ENCODE results near the gene GLRX3. TPM values are rescaled to one million over a fixed set of nuclear protein-coding genes. Genes with fewer than 3 reads are reported as not detected.
A peak's percentile ranks its signal among the peaks of the same experiment; 100 is the strongest.

GLRX3 gene
- polyA plus RNA-seq, 6 donors from 2014 or later, result 67.7 to 100 (median 72.2) TPM

- H3K9me3 Mint-ChIP-seq, result no peaks in the 10 kb centered on the region
- H3K27me3 Mint-ChIP-seq, result no peaks in the 10 kb centered on the region
- ATAC-seq (ENCODE audit: low read depth in 2 of 2) (no peak), DNase-seq (no peak)
- peaks cover 8 to 28% of the 10 kb centered on the region in 2 donors for H3K36me3 Mint-ChIP-seq
- peak overlapping the region in 3 of 6 donors; percentile 2 to 63 (median 15) for H3K27ac Mint-ChIP-seq
- H3K4me1 Mint-ChIP-seq, result peaks cover 0 to 5% (median 0%) of the 10 kb centered on the region in 3 donors
- H3K4me3 Mint-ChIP-seq, result no peak overlapping the region
These were observed 44.2 kb downstream of the GLRX3 start for GRCh38 chr10:130180416-130180815.

GRCh38 chr10:130181858-130182257 is 45.7 kb downstream of the GLRX3 start:
- H3K9me3 Mint-ChIP-seq, result no peaks in the 10 kb centered on the region
- H3K27ac Mint-ChIP-seq, result no peak overlapping the region
- DNase-seq (no peak), ATAC-seq (ENCODE audit: low read depth in 2 of 2) (no peak)
- peaks cover 8 to 26% of the 10 kb centered on the region in 2 donors for H3K36me3 Mint-ChIP-seq
- H3K27me3 Mint-ChIP-seq, result no peaks in the 10 kb centered on the region
- H3K4me3 Mint-ChIP-seq, result no peak overlapping the region
- H3K4me1 Mint-ChIP-seq, result peaks cover 0 to 5% (median 0%) of the 10 kb centered on the region in 3 donors

- H3K4me1 Mint-ChIP-seq, result peaks cover 0 to 5% (median 3%) of the 10 kb centered on the region in 3 donors
- H3K9me3 Mint-ChIP-seq, result no peaks in the 10 kb centered on the region
- no peak for DNase-seq
- ATAC-seq (ENCODE audit: low read depth in 2 of 2), result no peak
- no peak overlapping the region for H3K27ac Mint-ChIP-seq
- H3K4me3 Mint-ChIP-seq, result no peak overlapping the region
- H3K36me3 Mint-ChIP-seq, result peaks cover 1 to 18% of the 10 kb centered on the region in 2 donors
- no peaks in the 10 kb centered on the region for H3K27me3 Mint-ChIP-seq
These were observed 49.4 kb downstream of the GLRX3 start for GRCh38 chr10:130185591-130185990.

- Mint-ChIP-seq H3K4me3 (peak overlapping the region in 4 of 8 donors; percentile 39 to 87 (median 46)), H3K9me3 (no peaks in the 10 kb centered on the region), H3K27me3 (peaks cover 0 to 22% (median 11%) of the 10 kb centered on the region in 3 donors), H3K27ac (peak overlapping the region in 1 of 6 donors; percentile 73), H3K36me3 (peaks cover 0 to 17% of the 10 kb centered on the region in 2 donors), H3K4me1 (peaks cover 6 to 16% (median 10%) of the 10 kb centered on the region in 3 donors)
- ATAC-seq (ENCODE audit: low read depth in 2 of 2) (no peak), DNase-seq (no peak)
These were observed 52.3 kb downstream of the GLRX3 start for GRCh38 chr10:130188195-130189175.

GRCh38 chr10:130189608-130190054 is 53.4 kb downstream of the GLRX3 start:
- ATAC-seq (ENCODE audit: low read depth in 2 of 2) (no peak), DNase-seq (peak; percentile 2)
- peak overlapping the region in 2 of 8 donors; percentile 44 to 63 for H3K4me3 Mint-ChIP-seq
- H3K36me3 Mint-ChIP-seq, result peaks cover 0 to 11% of the 10 kb centered on the region in 2 donors
- H3K27ac Mint-ChIP-seq, result no peak overlapping the region
- H3K9me3 Mint-ChIP-seq, result no peaks in the 10 kb centered on the region
- peaks cover 0 to 28% (median 18%) of the 10 kb centered on the region in 3 donors for H3K27me3 Mint-ChIP-seq
- H3K4me1 Mint-ChIP-seq, result peaks cover 6 to 16% (median 14%) of the 10 kb centered on the region in 3 donors

- peak overlapping the region in 2 of 8 donors; percentile 42 to 61 for H3K4me3 Mint-ChIP-seq
- ATAC-seq (ENCODE audit: low read depth in 2 of 2) (peak; percentile 87 to 88), DNase-seq (peak; percentile 82)
- peaks cover 0 to 28% (median 18%) of the 10 kb centered on the region in 3 donors for H3K27me3 Mint-ChIP-seq
- no peak overlapping the region for H3K27ac Mint-ChIP-seq
- peaks cover 0 to 6% of the 10 kb centered on the region in 2 donors for H3K36me3 Mint-ChIP-seq
- no peaks in the 10 kb centered on the region for H3K9me3 Mint-ChIP-seq
- H3K4me1 Mint-ChIP-seq, result peaks cover 6 to 16% (median 14%) of the 10 kb centered on the region in 3 donors
These were observed 54.0 kb downstream of the GLRX3 start for GRCh38 chr10:130190055-130190736.

- DNase-seq (no peak), ATAC-seq (ENCODE audit: low read depth in 2 of 2) (no peak)
- Mint-ChIP-seq H3K4me3 (peak overlapping the region in 3 of 8 donors; percentile 43 to 61 (median 45)), H3K36me3 (peaks cover 0 to under 1% of the 10 kb centered on the region in 2 donors), H3K9me3 (no peaks in the 10 kb centered on the region), H3K4me1 (peaks cover 6 to 16% (median 14%) of the 10 kb centered on the region in 3 donors), H3K27ac (no peak overlapping the region), H3K27me3 (peaks cover 0 to 28% (median 18%) of the 10 kb centered on the region in 3 donors)
These were observed 54.5 kb downstream of the GLRX3 start for GRCh38 chr10:130190737-130191115.

GRCh38 chr10:130191380-130191779 is 55.2 kb downstream of the GLRX3 start:
- DNase-seq (no peak), ATAC-seq (ENCODE audit: low read depth in 2 of 2) (no peak)
- Mint-ChIP-seq H3K4me3 (peak overlapping the region in 6 of 8 donors; percentile 43 to 79 (median 60)), H3K36me3 (no peaks in the 10 kb centered on the region), H3K27me3 (peaks cover 0 to 28% (median 18%) of the 10 kb centered on the region in 3 donors), H3K4me1 (peaks cover 6 to 16% (median 14%) of the 10 kb centered on the region in 3 donors), H3K9me3 (no peaks in the 10 kb centered on the region), H3K27ac (no peak overlapping the region)

GRCh38 chr10:130192276-130192848 is 56.2 kb downstream of the GLRX3 start:
- Mint-ChIP-seq H3K4me1 (peaks cover 6 to 16% (median 14%) of the 10 kb centered on the region in 3 donors), H3K27ac (no peak overlapping the region), H3K36me3 (no peaks in the 10 kb centered on the region), H3K9me3 (no peaks in the 10 kb centered on the region), H3K4me3 (peak overlapping the region in 2 of 8 donors; percentile 43 to 61), H3K27me3 (peaks cover 0 to 28% (median 18%) of the 10 kb centered on the region in 3 donors)
- DNase-seq, result no peak
- no peak for ATAC-seq (ENCODE audit: low read depth in 2 of 2)

- Mint-ChIP-seq H3K27me3 (peaks cover 0 to 28% (median 18%) of the 10 kb centered on the region in 3 donors), H3K4me3 (peak overlapping the region in 2 of 8 donors; percentile 20 to 28), H3K4me1 (peaks cover 6 to 16% (median 14%) of the 10 kb centered on the region in 3 donors), H3K9me3 (no peaks in the 10 kb centered on the region), H3K36me3 (no peaks in the 10 kb centered on the region), H3K27ac (peak overlapping the region in 1 of 6 donors; percentile 56)
- ATAC-seq (ENCODE audit: low read depth in 2 of 2) (no peak), DNase-seq (no peak)
These were observed 56.8 kb downstream of the GLRX3 start for GRCh38 chr10:130193033-130193432.

GRCh38 chr10:130193493-130194193 is 57.5 kb downstream of the GLRX3 start:
- Mint-ChIP-seq H3K27ac (no peak overlapping the region), H3K9me3 (no peaks in the 10 kb centered on the region), H3K4me3 (peak overlapping the region in 1 of 8 donors; percentile 55), H3K27me3 (peaks cover 0 to 28% (median 18%) of the 10 kb centered on the region in 3 donors), H3K4me1 (peaks cover 6 to 16% (median 14%) of the 10 kb centered on the region in 3 donors), H3K36me3 (no peaks in the 10 kb centered on the region)
- DNase-seq (no peak), ATAC-seq (ENCODE audit: low read depth in 2 of 2) (no peak)

GRCh38 chr10:130194194-130194990 is 58.2 kb downstream of the GLRX3 start:
- no peak for ATAC-seq (ENCODE audit: low read depth in 2 of 2)
- no peaks in the 10 kb centered on the region for H3K9me3 Mint-ChIP-seq
- H3K27ac Mint-ChIP-seq, result no peak overlapping the region
- H3K4me3 Mint-ChIP-seq, result no peak overlapping the region
- H3K27me3 Mint-ChIP-seq, result peaks cover 0 to 28% (median 18%) of the 10 kb centered on the region in 3 donors
- peaks cover 6 to 16% (median 14%) of the 10 kb centered on the region in 3 donors for H3K4me1 Mint-ChIP-seq
- no peaks in the 10 kb centered on the region for H3K36me3 Mint-ChIP-seq
- DNase-seq, result no peak

Data from naive B cell (primary cell).